Amniotic stem cell (primary cell): Measurements from ENCODE around the gene CYS1.
"Not testable (repeated sequence)": the region's sequence is repeated elsewhere in the genome, so short reads cannot be mapped to it uniquely, and the experiment has no call there.

ENCODE experiments used
- DNase-seq: peaks from one replicate; lab custom pipeline; 2025; lab: John Stamatoyannopoulos, UW

Gene CYS1, protein sequence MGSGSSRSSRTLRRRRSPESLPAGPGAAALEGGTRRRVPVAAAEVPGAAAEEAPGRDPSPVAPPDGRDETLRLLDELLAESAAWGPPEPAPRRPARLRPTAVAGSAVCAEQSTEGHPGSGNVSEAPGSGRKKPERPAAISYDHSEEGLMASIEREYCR

DNA sequence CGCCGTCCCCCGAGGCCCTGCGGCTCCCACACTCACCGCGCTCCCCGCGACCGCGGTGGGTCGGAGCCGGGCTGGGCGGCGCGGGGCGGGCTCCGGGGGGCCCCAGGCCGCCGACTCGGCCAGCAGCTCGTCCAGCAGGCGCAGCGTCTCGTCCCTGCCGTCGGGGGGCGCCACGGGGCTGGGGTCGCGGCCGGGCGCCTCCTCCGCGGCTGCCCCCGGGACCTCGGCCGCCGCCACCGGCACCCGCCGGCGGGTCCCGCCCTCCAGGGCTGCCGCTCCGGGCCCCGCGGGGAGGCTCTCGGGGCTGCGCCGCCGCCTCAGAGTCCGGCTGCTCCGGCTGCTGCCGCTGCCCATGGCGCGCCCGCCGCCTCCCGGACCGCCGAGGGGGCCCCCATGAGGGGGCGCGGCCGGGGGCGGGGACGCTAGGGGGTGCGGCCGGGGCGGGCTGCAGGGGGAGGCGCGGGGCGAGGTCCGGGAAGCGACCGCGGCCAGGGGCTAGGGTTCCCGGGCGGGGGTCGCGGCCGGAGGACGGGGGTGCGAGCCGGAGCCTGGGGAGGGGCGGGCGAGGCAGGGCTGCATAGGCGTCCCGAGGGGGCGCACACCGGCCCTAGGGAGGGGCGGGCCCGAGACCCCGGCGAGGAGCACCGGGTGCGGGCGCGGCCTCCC is at the start of gene CYS1:
TSS of gene CYS1 (minus strand) at position 542 of the 666 bp plus-strand sequence. CDS start at position 354, 188 bp downstream.
- DNase-seq: no peak

- DNase-seq: no peak
Observed at GRCh38 chr2:10129490-10129889, 49.3 kb upstream of the CYS1 start.

- no peak for DNase-seq
Observed at GRCh38 chr2:10128420-10128819, 48.2 kb upstream of the CYS1 start.

DNA sequence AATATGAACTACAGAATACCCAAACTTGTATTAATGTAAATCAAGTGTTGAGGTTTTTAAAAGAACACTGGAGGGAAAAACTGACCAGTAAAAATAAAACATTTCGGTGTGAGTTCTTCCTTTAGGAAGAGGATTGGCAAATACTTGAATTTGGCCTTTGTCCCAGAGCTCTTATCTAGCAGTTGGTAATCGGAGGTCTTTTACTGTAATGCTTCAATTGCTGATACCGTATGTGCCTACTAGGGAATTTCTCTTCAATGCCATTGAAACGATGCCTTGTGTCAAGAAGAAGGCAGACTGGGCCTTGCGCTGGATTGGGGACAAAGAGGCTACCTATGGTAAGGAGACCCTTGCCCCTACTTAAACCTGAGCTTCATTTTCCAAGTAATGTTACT is 46.4 kb upstream of the CYS1 start:
- no peak for DNase-seq

DNA sequence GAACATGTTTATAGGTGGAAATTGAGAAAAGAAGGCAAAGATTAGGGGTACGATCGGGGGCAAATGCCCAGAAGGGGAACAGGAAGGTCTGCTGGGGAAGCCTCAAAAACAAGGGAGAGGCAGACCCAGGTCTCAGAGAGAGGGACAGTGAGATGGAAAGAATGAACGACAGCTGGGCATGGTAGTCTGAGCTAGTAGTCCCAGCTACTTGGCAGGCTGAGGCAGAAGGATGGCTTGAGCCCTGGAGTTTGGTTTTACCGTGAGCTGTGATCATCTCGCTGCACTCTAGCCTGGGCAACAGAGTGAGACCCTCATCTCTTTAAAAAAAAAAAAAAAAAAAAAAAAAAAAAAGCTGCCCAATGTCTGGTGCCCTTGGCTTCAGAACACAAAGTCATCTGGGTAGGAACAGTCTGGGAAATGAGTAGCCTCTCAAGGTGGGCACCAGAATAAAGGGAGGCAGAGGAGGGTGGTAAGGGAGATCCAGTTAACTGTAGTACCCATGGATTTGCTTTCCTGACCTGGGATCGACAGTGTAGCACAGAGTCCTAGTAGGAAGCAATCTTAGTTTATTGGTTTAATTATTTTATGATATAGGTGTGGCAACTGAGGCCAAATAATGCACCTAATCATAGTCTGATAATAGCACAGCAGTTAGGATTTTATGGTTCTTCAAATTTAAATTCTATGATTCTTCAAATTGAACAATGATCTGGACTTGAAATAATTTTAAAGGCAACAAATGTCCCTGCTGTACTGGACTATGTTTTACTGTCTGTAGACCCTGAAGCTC is 45.8 kb upstream of the CYS1 start:
- no peak for DNase-seq

DNA sequence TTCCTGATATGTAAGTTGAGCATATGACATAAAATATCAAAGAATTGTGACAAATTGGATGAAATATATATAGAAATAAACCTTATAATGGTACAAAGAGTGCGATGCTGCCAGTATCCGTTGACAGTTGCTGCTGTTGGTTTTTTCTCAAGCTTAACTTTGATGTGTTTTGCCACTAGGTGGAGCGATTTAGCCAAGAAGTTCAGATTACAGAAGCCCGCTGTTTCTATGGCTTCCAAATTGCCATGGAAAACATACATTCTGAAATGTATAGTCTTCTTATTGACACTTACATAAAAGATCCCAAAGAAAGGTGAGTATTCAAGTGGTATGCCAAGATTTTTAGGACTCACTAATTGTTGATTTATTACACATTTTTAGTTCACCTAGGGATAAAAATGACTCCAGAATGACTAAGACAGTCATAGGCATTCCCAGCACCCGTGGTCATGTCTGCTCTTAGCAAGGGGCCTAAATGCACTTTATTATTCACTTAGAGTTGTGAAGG is 44.4 kb upstream of the CYS1 start:
- peak; percentile 56 for DNase-seq

DNA sequence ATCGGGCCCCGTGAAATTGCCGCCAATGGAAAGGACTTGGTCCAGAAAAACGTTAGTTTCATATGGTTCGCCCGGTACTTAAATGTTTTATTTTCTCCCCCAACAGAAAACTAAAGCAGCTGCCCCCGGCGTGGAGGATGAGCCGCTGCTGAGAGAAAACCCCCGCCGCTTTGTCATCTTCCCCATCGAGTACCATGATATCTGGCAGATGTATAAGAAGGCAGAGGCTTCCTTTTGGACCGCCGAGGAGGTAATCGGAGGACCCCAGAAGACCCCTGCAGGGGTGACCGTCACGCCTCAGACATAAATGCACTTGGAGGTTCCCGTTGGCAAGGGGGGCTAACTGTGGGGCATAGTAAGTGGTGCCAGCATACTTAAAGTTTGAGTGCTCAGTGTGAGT is 43.1 kb upstream of the CYS1 start:
- DNase-seq: no peak

DNA sequence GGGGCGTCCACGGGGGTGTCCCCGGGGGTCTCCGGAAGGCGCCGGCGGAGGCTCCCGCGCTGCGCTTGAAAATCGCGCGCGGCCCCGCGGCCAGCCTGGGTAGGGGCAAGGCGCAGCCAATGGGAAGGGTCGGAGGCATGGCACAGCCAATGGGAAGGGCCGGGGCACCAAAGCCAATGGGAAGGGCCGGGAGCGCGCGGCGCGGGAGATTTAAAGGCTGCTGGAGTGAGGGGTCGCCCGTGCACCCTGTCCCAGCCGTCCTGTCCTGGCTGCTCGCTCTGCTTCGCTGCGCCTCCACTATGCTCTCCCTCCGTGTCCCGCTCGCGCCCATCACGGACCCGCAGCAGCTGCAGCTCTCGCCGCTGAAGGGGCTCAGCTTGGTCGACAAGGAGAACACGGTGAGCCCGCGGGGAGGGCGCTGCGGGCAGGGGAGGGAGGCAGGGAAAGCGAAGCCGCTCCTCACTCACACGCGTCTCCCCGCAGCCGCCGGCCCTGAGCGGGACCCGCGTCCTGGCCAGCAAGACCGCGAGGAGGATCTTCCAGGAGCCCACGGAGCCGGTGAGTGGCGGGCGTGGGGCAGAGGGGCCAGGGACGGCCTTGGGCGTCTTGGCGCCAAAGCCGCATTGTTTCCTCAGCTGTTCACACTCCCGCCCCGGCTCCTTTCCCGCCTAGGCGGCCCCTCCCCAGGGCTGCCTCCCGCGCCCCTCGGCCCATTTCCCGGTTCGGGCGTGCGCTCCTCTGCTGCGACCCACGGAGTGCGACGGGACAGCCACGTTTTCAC is 42.5 kb upstream of the CYS1 start, which contains the start of gene RRM2:
TSS of gene RRM2 (plus strand) at position 240 of the 781 bp plus-strand sequence. CDS start at position 300, 60 bp downstream.
- peak; percentile 67 for DNase-seq

- no peak for DNase-seq
Observed at GRCh38 chr2:10120877-10121574, 40.8 kb upstream of the CYS1 start.

GRCh38 chr2:10120158-10120876 is 40.1 kb upstream of the CYS1 start:
- DNase-seq: peak; percentile 52

GRCh38 chr2:10119601-10120157 is 39.5 kb upstream of the CYS1 start:
- DNase-seq: no peak

DNA sequence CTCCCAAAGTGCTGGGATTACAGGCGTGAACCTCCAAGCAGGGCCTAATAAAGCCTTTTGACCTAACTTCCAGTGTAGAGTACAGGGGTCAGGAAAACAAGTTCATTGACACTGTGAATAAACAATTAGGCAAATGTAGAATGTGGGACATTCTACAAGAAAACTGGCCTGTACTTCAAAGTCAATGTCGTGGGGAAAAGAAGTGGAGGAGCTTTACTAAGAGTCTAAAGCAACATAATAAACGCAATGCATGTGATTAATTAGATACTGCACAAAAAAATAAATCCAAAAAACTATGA is 38.8 kb upstream of the CYS1 start:
- DNase-seq: no peak

DNA sequence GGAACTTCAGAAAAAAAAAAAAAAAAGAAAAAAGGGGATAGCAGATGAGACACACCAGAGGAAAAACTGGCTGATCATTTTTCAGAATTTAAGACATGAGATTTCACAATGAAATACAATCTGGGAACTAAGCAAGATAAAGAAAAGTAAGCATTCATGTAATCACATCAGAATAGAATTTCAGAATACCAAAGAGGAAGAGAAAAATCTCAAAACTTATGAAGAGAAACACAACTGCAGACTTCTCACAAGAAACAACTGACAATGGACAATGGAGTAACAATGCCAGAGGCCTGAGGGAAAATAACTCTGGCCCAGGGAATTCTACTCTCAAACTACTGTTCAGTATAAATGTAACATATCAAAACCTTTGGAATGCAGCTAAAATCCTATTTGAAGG is 29.1 kb upstream of the CYS1 start:
- DNase-seq: no peak

DNA sequence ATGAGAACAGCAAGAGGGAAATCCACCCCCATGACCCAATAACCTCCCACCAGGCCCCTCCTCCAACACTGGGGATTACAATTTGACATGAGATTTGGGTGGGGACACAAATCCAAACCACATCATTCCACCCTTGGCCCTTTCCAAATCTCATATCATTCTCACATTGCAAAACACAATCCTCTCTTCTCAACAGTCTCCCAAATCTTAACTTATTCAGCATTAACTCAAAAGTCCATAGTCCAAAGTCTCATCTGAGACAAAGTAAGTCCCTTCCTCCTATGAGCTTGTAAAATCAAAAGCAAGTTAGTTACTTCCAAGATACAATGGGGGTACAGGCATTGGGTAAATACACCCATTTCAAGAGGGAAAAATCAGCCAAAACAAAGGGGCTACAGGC is 24.7 kb upstream of the CYS1 start:
- DNase-seq: not testable (repeated sequence)

DNA sequence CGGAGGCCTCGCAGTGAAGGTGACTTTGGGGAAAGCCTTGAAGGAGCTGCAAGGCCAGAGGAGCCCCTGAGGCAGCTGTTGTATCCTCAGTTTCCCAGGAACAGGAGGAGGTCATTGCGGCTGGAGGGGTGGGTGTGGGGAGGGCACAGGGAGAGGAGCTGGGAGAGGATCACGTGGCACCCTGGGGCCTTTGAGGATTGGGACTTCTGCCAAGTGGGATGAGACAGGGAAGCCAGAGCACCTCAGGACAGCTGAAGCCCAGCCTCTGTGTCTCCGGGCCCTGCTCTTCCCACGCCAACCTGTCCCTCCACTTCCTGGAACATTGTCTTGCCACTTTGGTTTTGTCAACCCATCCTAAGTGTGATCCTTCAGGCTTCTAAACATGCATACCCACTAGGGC is 23.0 kb upstream of the CYS1 start:
- no peak for DNase-seq

- DNase-seq: no peak
Observed at GRCh38 chr2:10101491-10101890, 21.3 kb upstream of the CYS1 start.

DNA sequence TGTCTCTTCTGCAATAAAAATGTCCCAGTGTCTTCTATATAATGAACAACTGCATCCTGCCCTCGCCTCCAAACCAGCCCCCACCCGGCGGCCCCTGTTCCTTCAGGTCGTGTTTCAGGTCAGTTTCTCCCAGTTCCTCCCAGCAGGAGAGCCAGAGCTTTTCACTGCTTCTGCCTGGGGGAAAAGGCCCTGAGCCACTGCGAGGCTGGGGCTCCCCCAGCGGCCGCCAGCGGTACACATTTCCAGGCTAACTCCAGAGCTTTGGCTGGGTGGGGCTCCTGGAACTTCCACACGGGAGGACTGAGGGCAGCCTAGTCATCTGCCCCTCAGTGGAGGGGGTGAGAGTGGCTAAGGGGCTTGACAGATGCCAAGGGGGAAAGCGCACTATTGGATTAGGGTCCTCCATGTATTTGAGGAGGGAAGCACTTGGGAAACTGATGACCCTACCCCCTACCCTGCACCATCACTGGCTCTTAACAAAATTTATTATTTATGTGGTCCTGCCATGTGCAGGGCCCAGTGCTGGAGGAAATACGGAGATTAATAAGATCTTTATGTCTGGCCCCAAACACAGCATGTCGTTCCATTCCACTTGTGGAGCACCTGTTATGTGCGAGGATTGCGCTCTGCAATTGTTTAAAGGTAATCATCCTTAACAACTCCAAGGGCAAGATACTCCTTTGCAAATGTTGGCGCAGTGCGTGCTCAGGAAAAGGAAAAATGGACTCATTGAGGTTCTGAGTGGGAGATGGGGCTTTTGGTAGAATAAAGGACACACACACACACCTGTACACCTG is 17.3 kb upstream of the CYS1 start:
- DNase-seq: peak; percentile 58

DNA sequence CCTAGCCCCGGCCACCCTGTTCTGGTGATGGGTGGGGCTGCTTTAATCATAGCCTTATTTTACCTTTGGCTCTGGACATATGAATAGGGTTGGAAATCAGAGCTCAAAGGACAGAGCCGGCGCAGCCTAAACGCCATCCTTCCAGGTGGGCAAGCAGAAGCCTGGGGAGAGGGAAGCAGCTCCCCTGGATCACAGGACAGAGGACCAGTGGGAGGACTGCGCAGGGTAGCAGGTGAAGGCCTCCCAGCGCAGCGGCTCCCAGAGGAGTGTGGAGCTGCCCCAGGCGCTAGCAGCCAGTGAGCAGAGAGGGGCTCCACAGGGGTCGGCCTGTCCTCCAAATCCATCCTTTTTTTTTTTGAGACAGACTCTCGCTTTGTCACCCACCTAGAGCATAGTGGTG is 16.4 kb upstream of the CYS1 start:
- no peak for DNase-seq

- no peak for DNase-seq
Observed at GRCh38 chr2:10095175-10095574, 15.0 kb upstream of the CYS1 start.

GRCh38 chr2:10094271-10094814 is 14.1 kb upstream of the CYS1 start:
- no peak for DNase-seq
